ENCODE results near the gene SDC3. TPM values are rescaled to one million over a fixed set of nuclear protein-coding genes. Genes with fewer than 3 reads are reported as not detected.
A peak's percentile ranks its signal among the peaks of the same experiment; 100 is the strongest.

The SDC3 gene
- total and polyA plus RNA-seq, 4 donors = 21.2 to 41.8 (median 23.7) TPM

- Histone ChIP-seq H3K9me3 (ENCODE audit: control insufficient read depth in 4 of 4, insufficient read depth in 3 of 4, low read length in 3 of 4) (no peaks in the 10 kb centered on the region), H3K4me1 (ENCODE audit: control insufficient read depth in 5 of 5, insufficient read depth in 5 of 5, low read length in 5 of 5) (peaks cover 0 to 3% (median 0%) of the 10 kb centered on the region in 5 donors), H3K4me3 (no peak overlapping the region), H3K27me3 (ENCODE audit: control insufficient read depth in 3 of 3, insufficient read depth in 3 of 3, low read length in 2 of 3) (peaks cover 0 to 13% (median 4%) of the 10 kb centered on the region in 3 donors), H3K36me3 (ENCODE audit: control insufficient read depth in 4 of 4, insufficient read depth in 4 of 4, low read length in 4 of 4) (no peaks in the 10 kb centered on the region), H3K27ac (ENCODE audit: low read depth in 1 of 2, low read length in 1 of 2) (no peak overlapping the region), H3K9ac (ENCODE audit: insufficient read depth in 1 of 2, low read length in 2 of 2) (no peak overlapping the region)
- DNase-seq = no peak
- no peak for TF ChIP-seq CTCF (IDR thresholded peaks at IDR 0.05; ENCODE audit: control extremely low read depth, extremely low read depth)
- no peak for ATAC-seq (ENCODE audit: insufficient read depth, low FRiP score)
- 53 to 72% methylated on average over 2 of the region's 2 CpGs for WGBS, 2 donors
Observed at GRCh38 chr1:30829889-30830288, 78.7 kb downstream of the SDC3 start.

- 15 to 20% methylated on average over 12 of the region's 12 CpGs for WGBS, 2 donors
- no peak overlapping the region for H3K4me3 ChIP-seq
- no peaks in the 10 kb centered on the region for H3K9me3 ChIP-seq (ENCODE audit: control insufficient read depth in 4 of 4, insufficient read depth in 3 of 4, low read length in 3 of 4)
- no peak overlapping the region for H3K27ac ChIP-seq (ENCODE audit: low read depth in 1 of 2, low read length in 1 of 2)
- peaks cover 0 to 5% (median 4%) of the 10 kb centered on the region in 3 donors for H3K27me3 ChIP-seq (ENCODE audit: control insufficient read depth in 3 of 3, insufficient read depth in 3 of 3, low read length in 2 of 3)
- ATAC-seq (ENCODE audit: insufficient read depth, low FRiP score) (no peak), DNase-seq (no peak)
- TF ChIP-seq CTCF (IDR thresholded peaks at IDR 0.05; ENCODE audit: control extremely low read depth, extremely low read depth) = no peak
- H3K9ac ChIP-seq (ENCODE audit: insufficient read depth in 1 of 2, low read length in 2 of 2) = no peak overlapping the region
- peaks cover 2 to 21% (median 5%) of the 10 kb centered on the region in 5 donors for H3K4me1 ChIP-seq (ENCODE audit: control insufficient read depth in 5 of 5, insufficient read depth in 5 of 5, low read length in 5 of 5)
- no peaks in the 10 kb centered on the region for H3K36me3 ChIP-seq (ENCODE audit: control insufficient read depth in 4 of 4, insufficient read depth in 4 of 4, low read length in 4 of 4)
Observed at GRCh38 chr1:30824736-30825429, 83.7 kb downstream of the SDC3 start.

- no peaks in the 10 kb centered on the region for H3K9me3 ChIP-seq (ENCODE audit: control insufficient read depth in 4 of 4, insufficient read depth in 3 of 4, low read length in 3 of 4)
- peak; percentile 94 for ATAC-seq (ENCODE audit: insufficient read depth, low FRiP score)
- no peaks in the 10 kb centered on the region for H3K36me3 ChIP-seq (ENCODE audit: control insufficient read depth in 4 of 4, insufficient read depth in 4 of 4, low read length in 4 of 4)
- H3K27ac ChIP-seq (ENCODE audit: low read depth in 1 of 2, low read length in 1 of 2) = peak overlapping the region; percentile 92 to 96
- peaks cover 0 to 5% (median 4%) of the 10 kb centered on the region in 3 donors for H3K27me3 ChIP-seq (ENCODE audit: control insufficient read depth in 3 of 3, insufficient read depth in 3 of 3, low read length in 2 of 3)
- peak overlapping the region; percentile 30 to 80 for H3K9ac ChIP-seq (ENCODE audit: insufficient read depth in 1 of 2, low read length in 2 of 2)
- peaks cover 2 to 21% (median 5%) of the 10 kb centered on the region in 5 donors for H3K4me1 ChIP-seq (ENCODE audit: control insufficient read depth in 5 of 5, insufficient read depth in 5 of 5, low read length in 5 of 5)
- WGBS, 2 donors = 0 to 1% methylated on average over 40 to 44 of the region's 44 CpGs
- DNase-seq = peak; percentile 97 to 98 (median 98)
- no peak overlapping the region for H3K4me3 ChIP-seq
- TF ChIP-seq CTCF (IDR thresholded peaks at IDR 0.05; ENCODE audit: control extremely low read depth, extremely low read depth) = no peak
Observed at GRCh38 chr1:30823969-30824735, 84.4 kb downstream of the SDC3 start.

Data from lung (tissue), 12 donors.